HG03196 (cell line): Measurements from ENCODE around the gene CIITA.

Experiments used
- ATAC-seq: cut with Tn5 transposase; IDR thresholded peaks from one replicate; pipeline ENCODE4 v1.9.1; 2021; ENCODE audit not compliant: unreplicated experiment

Gene CIITA

GRCh38 chr16:10878644-10879501, 1.9 kb downstream of the CIITA start:
- no peak for ATAC-seq

GRCh38 chr16:10879681-10880589, 2.9 kb downstream of the CIITA start:
- ATAC-seq: no peak

- ATAC-seq: no peak
These were observed 3.8 kb downstream of the CIITA start for GRCh38 chr16:10880594-10881452.

- no peak for ATAC-seq
These were observed 4.6 kb downstream of the CIITA start for GRCh38 chr16:10881479-10882030.

- no peak for ATAC-seq
These were observed 6.0 kb downstream of the CIITA start for GRCh38 chr16:10883004-10883403.

- no peak for ATAC-seq
These were observed 8.2 kb downstream of the CIITA start for GRCh38 chr16:10885246-10885645.

- ATAC-seq: no peak
These were observed 11.4 kb downstream of the CIITA start for GRCh38 chr16:10888320-10888937.

GRCh38 chr16:10889855-10890254, 12.9 kb downstream of the CIITA start:
- ATAC-seq: no peak

- no peak for ATAC-seq
These were observed 15.8 kb downstream of the CIITA start for GRCh38 chr16:10892782-10893318.

- ATAC-seq: no peak
These were observed 18.3 kb downstream of the CIITA start for GRCh38 chr16:10895053-10895946.

- no peak for ATAC-seq
These were observed 19.2 kb downstream of the CIITA start for GRCh38 chr16:10896165-10896564.

- no peak for ATAC-seq
These were observed 19.7 kb downstream of the CIITA start for GRCh38 chr16:10896723-10897122.

GRCh38 chr16:10897134-10897533, 20.1 kb downstream of the CIITA start:
- ATAC-seq: no peak

GRCh38 chr16:10902999-10903398, 26.0 kb downstream of the CIITA start:
- ATAC-seq: no peak

- ATAC-seq: no peak
These were observed 29.5 kb downstream of the CIITA start for GRCh38 chr16:10906482-10906881.

- ATAC-seq: no peak
These were observed 30.1 kb downstream of the CIITA start for GRCh38 chr16:10906914-10907756.

- no peak for ATAC-seq
These were observed 30.7 kb downstream of the CIITA start for GRCh38 chr16:10907757-10908045.

- no peak for ATAC-seq
These were observed 34.3 kb downstream of the CIITA start for GRCh38 chr16:10911267-10911666.
